OCI-LY1 (cell line): Measurements from ENCODE around the gene NMNAT1.

Source experiments
- CTCF ChIP-seq: fragments of 200-600 bp; sonication (generic), shearing (Covaris generic); IDR thresholded peaks from 2 replicates; pipeline ENCODE4 v1.5.1; 2017; ENCODE audit warnings: mild to moderate bottlenecking, antibody characterized with exemption, low read length, moderate library complexity, mixed read lengths
- EZH2 ChIP-seq: fragments of 200-600 bp; sonication (generic), shearing (Covaris generic); IDR thresholded peaks from 2 replicates; pipeline ENCODE4 v1.8.0; 2017; ENCODE audit warnings: borderline replicate concordance, mixed run types, mild to moderate bottlenecking, antibody characterized with exemption, low read length, moderate library complexity, mixed read lengths

- no peak for TF ChIP-seq CTCF
- TF ChIP-seq EZH2, result no peak
Observed at GRCh38 chr1:9985001-9985400, 41.7 kb downstream of the NMNAT1 start.
